HepG2 (cell line): Measurements from ENCODE around the gene TRIM69. TPM values are rescaled to one million over a fixed set of nuclear protein-coding genes. Genes with fewer than 3 reads are reported as not detected.
"Not testable (repeated sequence)": the region's sequence is repeated elsewhere in the genome, so short reads cannot be mapped to it uniquely, and the experiment has no call there.

ENCODE experiments used
- ATAC-seq: fragments of 200-7000 bp; cut with Tn5 transposase; 3 replicates; pipeline ENCODE4 v1.9.1; 2020; ENCODE audit warnings: mild to moderate bottlenecking, moderate library complexity
- BruUV-seq: library from RNA; stranded (reverse); fragments of 400-500 nt; replicated peaks from 2 replicates; lab custom pipeline; 2021; lab: Mats Ljungman, UMichigan
- CTCF ChIA-PET: fragments of 300-600 bp; formaldehyde crosslinking; extraction: SDS; loops from one replicate; lab custom pipeline; 2021; ENCODE audit warnings: low total read pairs, inconsistent platforms, low intra/inter-chr PET ratio; lab: Yijun Ruan, JAX
- POLR2A ChIA-PET: fragments of 350-600 bp; sonication (Branson Sonifier 250); formaldehyde crosslinking; loops from one replicate; lab custom pipeline; 2020; ENCODE audit warnings: antibody characterized with exemption, inconsistent platforms; lab: Yijun Ruan, JAX
- DNase-seq: peaks from one replicate; pipeline ENCODE4 v3.0.0-alpha.2; 2015; ENCODE audit warnings: low spot score
- FAIRE-seq: peaks from 3 replicates; lab custom pipeline; 2011; peaks lifted over from hg19 to GRCh38; lab: Jason Lieb, UNC
- H2AFZ ChIP-seq: one replicate; pipeline ENCODE4 v1.6.1; 2011; ENCODE audit warnings: low read length, inconsistent platforms
- H3K27ac ChIP-seq: fragments of 300-600 bp; 3 replicates; pipeline ENCODE4 v1.8.0; 2011; ENCODE audit warnings: mixed run types, mild to moderate bottlenecking, mixed read lengths, low read length, inconsistent platforms; ENCODE audit not compliant: insufficient read depth; ENCODE audit errors: extremely low read length
- H3K27me3 ChIP-seq, 2 experiments: fragments of 200-600 bp in 1 of 2; 2 replicates in 1 of 2; 3 replicates in 1 of 2; pipeline versions ENCODE4 v1.6.0 to v1.8.0; 2011; ENCODE audit warnings: low read length in 2 of 2, mild to moderate bottlenecking in 2 of 2, moderate library complexity in 2 of 2, inconsistent platforms in 1 of 2; ENCODE audit not compliant: insufficient read depth in 2 of 2, control insufficient read depth in 1 of 2
- H3K36me3 ChIP-seq, 2 experiments: fragments of 200-600 bp in 1 of 2; replicated peaks in 1 of 2; 2 replicates in 1 of 2; 3 replicates in 1 of 2; pipeline versions ENCODE4 v1.5.1 to v1.8.0; 2011; ENCODE audit warnings: low read length in 2 of 2, inconsistent platforms in 1 of 2; ENCODE audit not compliant: insufficient read depth in 2 of 2, control insufficient read depth in 1 of 2
- H3K4me1 ChIP-seq: 2 replicates; pipeline ENCODE4 v1.5.1; 2012; ENCODE audit warnings: low read length, inconsistent platforms; ENCODE audit not compliant: insufficient read depth
- H3K4me2 ChIP-seq: 2 replicates; pipeline ENCODE4 v1.6.0; 2011; ENCODE audit warnings: low read depth, low read length, inconsistent platforms
- H3K4me3 ChIP-seq, 3 experiments: fragments of 200-600 bp in 1 of 3; sonication (generic), shearing (Covaris generic) in 1 of 3; replicated peaks in 1 of 3; 2 replicates each; pipeline ENCODE4 v1.5.1; 2011 to 2016; ENCODE audit warnings: low read length in 3 of 3, inconsistent platforms in 2 of 3, low read depth in 2 of 3, mild to moderate bottlenecking in 2 of 3, control low read depth in 1 of 3, mixed read lengths in 1 of 3; ENCODE audit not compliant: insufficient read depth in 1 of 3
- H3K79me2 ChIP-seq: one replicate; pipeline ENCODE4 v1.6.1; 2011; ENCODE audit warnings: low read length, inconsistent platforms; ENCODE audit not compliant: insufficient read depth
- H3K9ac ChIP-seq: 2 replicates; pipeline ENCODE4 v1.6.0; 2011; ENCODE audit warnings: mild to moderate bottlenecking, low read depth, low read length, inconsistent platforms; ENCODE audit not compliant: insufficient read depth
- H3K9me3 ChIP-seq: 2 replicates; pipeline ENCODE4 v1.5.1; 2012; ENCODE audit warnings: mild to moderate bottlenecking, low read length
- H4K20me1 ChIP-seq: 2 replicates; pipeline ENCODE4 v1.6.0; 2011; ENCODE audit warnings: inconsistent platforms, mild to moderate bottlenecking, low read length, moderate library complexity; ENCODE audit not compliant: insufficient read depth
- ARID2 ChIP-seq: sonication (generic); formaldehyde crosslinking; IDR thresholded peaks from 2 replicates; pipeline ENCODE4 v1.8.1; 2022; ENCODE audit warnings: mild to moderate bottlenecking, missing genetic modification reagents, borderline replicate concordance
- BORCS8-MEF2B ChIP-seq: sonication (generic); formaldehyde crosslinking; IDR thresholded peaks from 2 replicates; pipeline ENCODE4 v1.8.0; 2022; ENCODE audit warnings: mild to moderate bottlenecking, missing genetic modification reagents
- ELF1 ChIP-seq: sonication (generic); formaldehyde crosslinking; IDR thresholded peaks from 2 replicates; pipeline ENCODE4 v1.4.0; 2020; ENCODE audit warnings: missing genetic modification reagents
- PHF5A ChIP-seq: IDR thresholded peaks from one replicate; pipeline ENCODE4 v1.6.1; 2018; ENCODE audit warnings: low read depth, missing genetic modification reagents; ENCODE audit not compliant: unreplicated experiment
- PLRG1 ChIP-seq: fragments of 450-650 bp; conservative IDR thresholded peaks from 2 replicates; pipeline ENCODE4 v1.6.1; 2016
- SOX5 ChIP-seq: IDR thresholded peaks from 2 replicates; pipeline ENCODE4 v1.6.1; 2016; ENCODE audit warnings: borderline replicate concordance
- ZC3H13 ChIP-seq: sonication (generic); formaldehyde crosslinking; IDR thresholded peaks from 2 replicates; pipeline ENCODE4 v1.8.1; 2023; ENCODE audit warnings: mild to moderate bottlenecking, missing genetic modification reagents, moderate library complexity
- ZNF230 ChIP-seq: sonication (generic); formaldehyde crosslinking; IDR thresholded peaks from 2 replicates; pipeline ENCODE4 v1.4.0; 2020; ENCODE audit warnings: mild to moderate bottlenecking, missing genetic modification reagents
- WGBS: methylation state at CpG from one replicate; pipeline ENCODE4 v1.1.6; 2017; ENCODE audit warnings: low lambda C conversion rate; 5-methylcytosine and 5-hydroxymethylcytosine counted together
- in situ Hi-C: cut with HindIII; loops from 2 replicates; pipeline ENCODE4 v1.10.0; 2017; ENCODE audit warnings: low pct_unique_long_range_greater_than_20kb; ENCODE audit not compliant: extremely low pct_ligation_motif_present
- intact Hi-C: fragments of 100-400 bp; cut with micrococcal nuclease; formaldehyde crosslinking; loops from one replicate; pipeline ENCODE4 v1.10.0; 2022; ENCODE audit not compliant: unreplicated experiment
- polyA plus RNA-seq, 8 experiments: library from polyadenylated mRNA; depleted of rRNA in 3 of 8; stranded (reverse) in 7 of 8; unstranded in 1 of 8; fragments of >200 nt; fragmentation: Illumina TruSeq in 4 of 8; extraction: Trizol in 4 of 8; gene quantifications; 2 replicates each; pipeline versions ENCODE4 v1.2.1 to v1.2.3, GENCODE V29; 2011 to 2016; ENCODE audit warnings: low read depth in 4 of 8, missing spikeins in 1 of 8, mixed read lengths in 1 of 8; ENCODE audit not compliant: insufficient read depth in 1 of 8
- total RNA-seq, 5 experiments: library from RNA; depleted of rRNA; stranded (reverse); fragments of >200 nt; fragmentation: Illumina TruSeq; extraction: Trizol; gene quantifications; 2 replicates each; pipeline ENCODE4 v1.2.3, GENCODE V29; 2016; ENCODE audit warnings: low read depth in 1 of 5
- TF ChIP-seq, protein P1 (sequence below): sonication (generic); formaldehyde crosslinking; IDR thresholded peaks from 2 replicates; pipeline ENCODE4 v1.9.0; 2021; ENCODE audit warnings: mild to moderate bottlenecking, missing genetic modification reagents

Gene TRIM69
- total and polyA plus RNA-seq, 2 of the 13 experiments (the other 11 are each of a cell fraction or from before 2014, with no cell fraction given) = 2.6 to 3.2 TPM

DNA sequence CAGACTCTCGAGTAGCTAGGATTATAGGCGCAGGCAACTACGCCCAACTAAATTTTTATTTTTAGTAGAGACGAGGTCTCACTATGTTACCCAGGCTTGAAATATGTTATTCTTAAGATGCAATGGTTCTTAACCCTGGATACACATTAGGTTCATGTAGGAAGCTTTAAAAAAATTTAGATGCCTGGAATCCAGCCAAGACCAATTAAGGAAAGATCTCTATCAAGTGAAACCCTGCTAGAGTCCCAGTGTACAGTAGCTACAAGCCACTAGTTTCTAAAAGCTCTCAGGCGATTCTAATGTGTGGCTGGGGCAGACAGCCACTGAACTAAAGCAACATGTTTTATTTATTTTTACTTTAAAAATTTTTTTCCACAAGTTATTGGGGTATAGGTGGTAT lies 33.2 kb downstream of the TRIM69 start:
- DNase-seq (no peak), FAIRE-seq (no peak), ATAC-seq (no peak)
- H3K4me3 ChIP-seq = no peak overlapping the region
- BruUV-seq = no TSS peak
- H3K9me3 ChIP-seq = peaks cover 9% of the 10 kb centered on the region
- no peak overlapping the region for H3K27ac ChIP-seq
- no peaks in the 10 kb centered on the region for H3K36me3 ChIP-seq
- no peaks in the 10 kb centered on the region for H3K27me3 ChIP-seq
- no peak overlapping the region for H3K9ac ChIP-seq
- no peak overlapping the region for H3K4me2 ChIP-seq
- in situ Hi-C loops = no loop called here
- no peak overlapping the region for H2AFZ ChIP-seq
- POLR2A ChIA-PET = no interaction called here
- H4K20me1 ChIP-seq = no peaks in the 10 kb centered on the region
- TF ChIP-seq ZNF230 (no peak), PHF5A (no peak), SOX5 (CRISPR knock-in tag) (no peak), ARID2 (CRISPR knock-in tag) (no peak), ELF1 (CRISPR knock-in tag) (no peak), BORCS8-MEF2B (no peak), PLRG1 (no peak), ZC3H13 (CRISPR knock-in tag) (no peak)
- TF ChIP-seq, protein P1, sequence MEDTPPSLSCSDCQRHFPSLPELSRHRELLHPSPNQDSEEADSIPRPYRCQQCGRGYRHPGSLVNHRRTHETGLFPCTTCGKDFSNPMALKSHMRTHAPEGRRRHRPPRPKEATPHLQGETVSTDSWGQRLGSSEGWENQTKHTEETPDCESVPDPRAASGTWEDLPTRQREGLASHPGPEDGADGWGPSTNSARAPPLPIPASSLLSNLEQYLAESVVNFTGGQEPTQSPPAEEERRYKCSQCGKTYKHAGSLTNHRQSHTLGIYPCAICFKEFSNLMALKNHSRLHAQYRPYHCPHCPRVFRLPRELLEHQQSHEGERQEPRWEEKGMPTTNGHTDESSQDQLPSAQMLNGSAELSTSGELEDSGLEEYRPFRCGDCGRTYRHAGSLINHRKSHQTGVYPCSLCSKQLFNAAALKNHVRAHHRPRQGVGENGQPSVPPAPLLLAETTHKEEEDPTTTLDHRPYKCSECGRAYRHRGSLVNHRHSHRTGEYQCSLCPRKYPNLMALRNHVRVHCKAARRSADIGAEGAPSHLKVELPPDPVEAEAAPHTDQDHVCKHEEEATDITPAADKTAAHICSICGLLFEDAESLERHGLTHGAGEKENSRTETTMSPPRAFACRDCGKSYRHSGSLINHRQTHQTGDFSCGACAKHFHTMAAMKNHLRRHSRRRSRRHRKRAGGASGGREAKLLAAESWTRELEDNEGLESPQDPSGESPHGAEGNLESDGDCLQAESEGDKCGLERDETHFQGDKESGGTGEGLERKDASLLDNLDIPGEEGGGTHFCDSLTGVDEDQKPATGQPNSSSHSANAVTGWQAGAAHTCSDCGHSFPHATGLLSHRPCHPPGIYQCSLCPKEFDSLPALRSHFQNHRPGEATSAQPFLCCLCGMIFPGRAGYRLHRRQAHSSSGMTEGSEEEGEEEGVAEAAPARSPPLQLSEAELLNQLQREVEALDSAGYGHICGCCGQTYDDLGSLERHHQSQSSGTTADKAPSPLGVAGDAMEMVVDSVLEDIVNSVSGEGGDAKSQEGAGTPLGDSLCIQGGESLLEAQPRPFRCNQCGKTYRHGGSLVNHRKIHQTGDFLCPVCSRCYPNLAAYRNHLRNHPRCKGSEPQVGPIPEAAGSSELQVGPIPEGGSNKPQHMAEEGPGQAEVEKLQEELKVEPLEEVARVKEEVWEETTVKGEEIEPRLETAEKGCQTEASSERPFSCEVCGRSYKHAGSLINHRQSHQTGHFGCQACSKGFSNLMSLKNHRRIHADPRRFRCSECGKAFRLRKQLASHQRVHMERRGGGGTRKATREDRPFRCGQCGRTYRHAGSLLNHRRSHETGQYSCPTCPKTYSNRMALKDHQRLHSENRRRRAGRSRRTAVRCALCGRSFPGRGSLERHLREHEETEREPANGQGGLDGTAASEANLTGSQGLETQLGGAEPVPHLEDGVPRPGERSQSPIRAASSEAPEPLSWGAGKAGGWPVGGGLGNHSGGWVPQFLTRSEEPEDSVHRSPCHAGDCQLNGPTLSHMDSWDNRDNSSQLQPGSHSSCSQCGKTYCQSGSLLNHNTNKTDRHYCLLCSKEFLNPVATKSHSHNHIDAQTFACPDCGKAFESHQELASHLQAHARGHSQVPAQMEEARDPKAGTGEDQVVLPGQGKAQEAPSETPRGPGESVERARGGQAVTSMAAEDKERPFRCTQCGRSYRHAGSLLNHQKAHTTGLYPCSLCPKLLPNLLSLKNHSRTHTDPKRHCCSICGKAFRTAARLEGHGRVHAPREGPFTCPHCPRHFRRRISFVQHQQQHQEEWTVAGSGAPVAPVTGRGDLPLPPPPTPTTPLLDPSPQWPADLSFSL (CRISPR knock-in tag) = no peak
- TF ChIP-seq, all 625 proteins: peak for 0
- CTCF ChIA-PET = no interaction called here
- no peaks in the 10 kb centered on the region for H3K4me1 ChIP-seq
- WGBS = 34% methylated on average over 5 of the region's 5 CpGs
- intact Hi-C loops = no loop called here
- H3K79me2 ChIP-seq = no peaks in the 10 kb centered on the region

- H3K36me3 ChIP-seq, ATAC-seq, H3K4me1 ChIP-seq, POLR2A ChIA-PET, H3K79me2 ChIP-seq, H3K27ac ChIP-seq, DNase-seq, intact Hi-C loops, H3K27me3 ChIP-seq, in situ Hi-C loops, H3K4me3 ChIP-seq, BruUV-seq, CTCF ChIA-PET, H3K4me2 ChIP-seq, H2AFZ ChIP-seq, H3K9ac ChIP-seq, H4K20me1 ChIP-seq, FAIRE-seq, H3K9me3 ChIP-seq: not testable (repeated sequence)
- 6% methylated on average over 3 of the region's 5 CpGs for WGBS
These were observed 34.4 kb downstream of the TRIM69 start for GRCh38 chr15:44770715-44771114.
